GM18505 (cell line): ENCODE results near the gene MAPK6.

Source experiments
- ATAC-seq: cut with Tn5 transposase; IDR thresholded peaks from one replicate; pipeline ENCODE4 v1.9.1; 2021; ENCODE audit not compliant: unreplicated experiment
- POLR2A ChIP-seq: IDR thresholded peaks from 4 replicates; pipeline ENCODE4 v1.6.1; 2011; ENCODE audit warnings: borderline replicate concordance; ENCODE audit not compliant: insufficient read depth, insufficient read length; ENCODE audit errors: extremely low read depth

MAPK6 gene

GRCh38 chr15:52018244-52018643 is 775 bp upstream of the MAPK6 start:
- TF ChIP-seq POLR2A, result no peak
- no peak for ATAC-seq

DNA sequence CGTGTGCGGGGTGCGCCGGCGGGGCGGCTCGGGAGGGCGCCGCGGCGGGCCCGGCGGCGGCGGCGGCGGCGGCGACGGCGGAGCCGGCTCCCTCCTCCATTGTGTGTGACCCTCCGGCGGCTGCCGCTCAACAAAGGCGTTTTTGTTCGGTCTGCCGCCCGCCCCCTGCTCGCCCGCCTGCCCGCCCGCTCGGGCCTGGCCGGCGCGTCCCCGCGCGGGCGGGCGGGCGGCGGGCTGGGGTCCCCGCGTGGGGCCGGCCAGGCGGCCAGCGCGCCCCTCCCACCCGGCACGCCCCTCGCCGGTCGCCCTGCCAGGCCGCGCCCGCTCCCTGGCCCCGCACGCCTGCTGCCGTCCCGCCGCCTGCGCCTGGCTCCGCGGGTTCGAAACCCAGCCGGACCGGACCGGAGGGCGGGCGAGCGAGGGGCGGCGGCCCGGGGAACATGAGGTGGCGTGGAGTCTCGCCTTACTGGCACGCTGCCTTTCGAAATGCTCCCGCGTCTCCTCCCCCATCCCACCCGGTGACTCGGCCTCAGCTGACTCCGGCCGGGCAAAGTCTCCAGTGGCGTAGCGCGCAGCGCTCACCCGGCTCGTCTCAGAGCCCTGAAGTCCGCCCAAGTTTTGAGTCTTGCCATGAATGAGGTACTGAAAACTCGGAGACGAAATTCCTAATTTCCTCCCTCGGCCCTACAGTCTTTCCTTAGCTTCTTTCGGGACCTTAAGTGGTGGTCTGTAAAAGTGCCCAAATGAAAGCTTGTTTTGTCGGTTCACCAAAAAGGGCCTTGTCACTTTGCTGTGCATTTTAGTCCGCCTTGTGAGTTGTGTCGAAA is 588 bp downstream of the MAPK6 start:
- TF ChIP-seq POLR2A, result peak; percentile 62
- peak; percentile 48 for ATAC-seq

- no peak for TF ChIP-seq POLR2A
- no peak for ATAC-seq
Measured at GRCh38 chr15:52020221-52021085, 1.4 kb downstream of the MAPK6 start.

DNA sequence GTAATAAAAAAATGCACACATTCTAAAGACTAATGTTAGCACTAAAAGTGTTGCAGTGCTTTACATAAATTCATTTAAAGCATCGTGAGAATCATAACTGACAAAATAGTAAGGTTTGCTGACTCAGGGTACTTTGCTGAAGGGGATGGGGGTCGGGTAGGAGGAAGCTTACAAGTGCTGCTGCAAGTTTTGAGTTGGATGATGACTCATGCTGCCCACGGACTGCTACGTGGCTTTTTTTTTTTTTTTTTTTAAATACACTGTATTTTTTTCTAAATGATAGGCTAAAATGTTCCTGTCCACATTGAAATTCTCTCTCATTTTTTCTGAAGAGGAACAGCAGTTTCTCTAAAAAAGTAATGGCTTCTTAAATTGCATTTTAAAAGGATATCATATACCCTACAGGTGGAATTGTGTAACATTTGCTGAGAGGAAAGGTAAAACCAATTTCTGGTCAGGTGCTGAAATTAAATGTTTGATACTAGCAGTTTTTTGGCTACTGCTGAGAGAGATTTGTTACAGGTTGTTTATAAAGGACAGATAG is 2.2 kb downstream of the MAPK6 start:
- no peak for ATAC-seq
- TF ChIP-seq POLR2A, result peak; percentile 39

- TF ChIP-seq POLR2A, result no peak
Measured at GRCh38 chr15:52021892-52022540, 3.0 kb downstream of the MAPK6 start.

GRCh38 chr15:52023169-52023922 is 4.3 kb downstream of the MAPK6 start:
- no peak for TF ChIP-seq POLR2A
- no peak for ATAC-seq

More at GRCh38 chr15:52021892-52022540, 3.0 kb downstream of the MAPK6 start:
- no peak for ATAC-seq

DNA sequence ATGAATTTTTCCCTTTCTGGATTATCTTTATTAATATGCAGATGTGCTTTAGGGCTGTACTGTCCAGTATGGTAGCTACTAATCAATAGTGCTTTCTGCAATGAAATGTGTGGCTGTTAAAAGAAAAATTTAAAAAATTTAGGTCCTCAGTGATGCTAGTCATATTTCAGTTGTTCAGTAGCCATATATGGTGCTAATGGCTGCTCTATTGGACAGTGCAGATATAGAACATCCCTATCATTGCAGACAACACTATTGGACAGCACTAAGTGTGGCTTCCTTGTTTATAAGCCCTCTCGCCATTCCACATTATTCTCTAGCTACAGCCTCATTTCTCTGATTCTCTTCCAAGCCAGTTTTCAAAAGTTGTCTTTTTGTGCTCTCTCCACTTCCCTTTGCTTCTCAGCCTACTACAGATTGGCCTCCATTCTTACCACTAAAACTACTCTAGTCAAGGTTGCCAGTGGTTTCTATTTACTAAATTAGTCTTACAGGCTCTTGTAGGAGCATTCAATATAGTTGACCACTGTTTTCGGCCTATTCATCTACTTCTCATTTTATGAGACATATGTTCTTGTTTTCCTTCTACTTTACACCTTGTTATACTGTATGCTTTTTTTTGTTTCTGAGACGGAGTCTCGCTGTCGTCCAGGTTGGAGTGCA is 9.5 kb downstream of the MAPK6 start:
- no peak for ATAC-seq
- no peak for TF ChIP-seq POLR2A

GRCh38 chr15:52030010-52030409 is 11.0 kb downstream of the MAPK6 start:
- TF ChIP-seq POLR2A, result no peak
- ATAC-seq, result no peak

DNA sequence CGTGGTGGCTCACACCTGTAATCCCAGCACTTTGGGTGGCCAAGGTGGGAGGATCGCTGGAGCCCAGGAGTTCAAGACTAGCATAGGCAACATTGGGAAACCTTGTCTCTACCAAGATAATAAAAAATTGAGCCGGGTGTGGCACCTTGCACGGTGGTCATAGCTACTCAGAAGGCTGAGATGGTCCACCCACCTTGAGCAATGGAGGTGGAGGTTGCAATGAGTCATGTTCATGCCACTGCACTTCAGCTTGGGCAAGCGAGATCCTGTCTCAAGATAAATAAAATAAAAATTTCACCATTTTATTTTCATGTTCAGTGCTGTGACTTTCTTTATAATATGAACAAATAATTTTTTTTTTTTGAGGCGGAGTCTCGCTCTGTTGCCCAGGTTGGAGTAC is 12.5 kb downstream of the MAPK6 start:
- no peak for ATAC-seq
- TF ChIP-seq POLR2A, result no peak

DNA sequence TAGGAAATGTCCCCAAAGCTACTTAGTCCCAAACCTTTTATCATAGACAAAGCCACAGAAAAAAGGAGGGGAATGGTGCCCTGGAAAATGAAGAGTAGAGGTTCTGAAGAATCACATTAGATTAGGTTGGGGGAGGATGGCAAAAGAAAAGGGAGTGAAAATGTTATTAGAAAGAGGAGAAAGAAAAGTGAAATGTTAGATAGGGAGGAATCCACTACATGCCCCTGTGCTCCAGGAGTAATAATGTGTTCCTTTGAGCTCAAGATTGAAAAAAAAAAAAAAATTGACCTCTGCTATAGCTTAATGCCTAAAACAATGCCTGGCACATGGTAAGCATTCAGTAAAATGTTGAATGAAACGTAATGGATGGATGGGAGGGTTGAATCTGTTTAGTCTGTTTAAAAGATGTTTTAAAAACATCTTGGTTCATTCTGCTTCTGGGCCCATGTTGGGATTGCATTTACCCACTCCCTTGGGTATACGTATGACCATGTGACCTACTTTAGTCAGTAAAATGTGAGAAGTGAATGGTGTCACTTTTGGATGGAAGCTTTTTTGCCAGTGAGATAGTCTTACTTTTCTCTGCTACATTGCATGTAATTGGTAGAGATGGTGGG is 19.0 kb downstream of the MAPK6 start:
- ATAC-seq, result no peak
- no peak for TF ChIP-seq POLR2A

DNA sequence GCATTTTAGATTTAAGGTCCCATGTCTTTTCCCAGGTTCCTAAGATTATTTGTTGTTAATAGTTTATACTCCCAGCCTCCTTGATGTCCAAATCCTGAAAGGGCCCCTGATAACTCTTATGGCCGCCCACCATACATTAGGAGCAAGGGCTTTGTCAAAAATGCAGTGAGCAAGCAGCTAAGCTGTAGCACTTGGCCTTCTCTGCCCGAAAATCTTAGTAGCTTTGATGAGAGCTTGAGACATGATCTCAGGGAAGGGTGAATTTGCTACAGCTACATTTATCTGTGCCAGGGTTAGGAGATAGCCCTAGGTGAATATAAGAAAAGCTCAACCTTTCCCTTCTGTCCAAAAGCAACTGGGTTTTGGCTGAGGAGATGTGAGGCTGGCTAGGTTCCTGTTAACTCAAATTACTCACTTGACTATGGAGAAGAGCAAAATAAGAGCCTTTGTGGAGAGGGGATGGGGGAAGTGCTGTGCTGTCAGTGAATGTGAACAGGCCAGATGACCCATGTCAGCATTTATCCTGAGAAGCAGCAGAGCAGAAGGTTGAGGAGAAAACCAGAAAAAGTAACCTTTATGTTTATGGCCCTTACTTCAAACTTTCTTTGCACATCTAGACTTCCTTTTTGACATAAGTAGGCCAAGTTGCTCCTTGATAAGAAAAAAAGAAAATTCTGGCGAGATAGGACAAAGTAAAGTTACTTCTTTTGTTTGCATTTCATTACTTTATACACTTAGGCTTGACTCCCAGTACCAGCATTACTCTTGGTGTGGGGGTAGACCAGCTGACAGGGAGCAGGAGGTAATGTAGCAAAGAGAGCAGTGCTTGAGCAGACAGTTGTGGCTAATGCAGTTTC is 21.1 kb downstream of the MAPK6 start:
- TF ChIP-seq POLR2A, result no peak

More for the DNA sequence above, 21.1 kb downstream of the MAPK6 start:
- no peak for ATAC-seq
